ENCODE results near the gene FYCO1.

FYCO1 gene

GRCh38 chr3:45878124-45878523, 117.5 kb downstream of the FYCO1 start:
- H3K4me3 ChIP-seq (ENCODE audit: insufficient read depth, low read depth, low read length), result no peak overlapping the region
- 86 to 92% methylated on average over 2 of the region's 2 CpGs for WGBS, 2 experiments
- H3K27me3 ChIP-seq (ENCODE audit: control insufficient read depth, insufficient read depth, low read length, poor library complexity, severe bottlenecking), result no peaks in the 10 kb centered on the region
- no peaks in the 10 kb centered on the region for H3K9me3 ChIP-seq (ENCODE audit: control insufficient read depth, low read length)
- no peaks in the 10 kb centered on the region for H3K4me1 ChIP-seq (ENCODE audit: control insufficient read depth, insufficient read depth, low read length)
- no peaks in the 10 kb centered on the region for H3K36me3 ChIP-seq (ENCODE audit: control insufficient read depth, insufficient read depth, low read length)
- no peak overlapping the region for H3K27ac ChIP-seq (ENCODE audit: insufficient read depth, low read depth, low read length, poor library complexity, severe bottlenecking)

GRCh38 chr3:45874677-45875346, 120.8 kb downstream of the FYCO1 start:
- Histone ChIP-seq H3K4me3 (ENCODE audit: insufficient read depth, low read depth, low read length) (no peak overlapping the region), H3K27me3 (ENCODE audit: control insufficient read depth, insufficient read depth, low read length, poor library complexity, severe bottlenecking) (no peaks in the 10 kb centered on the region), H3K27ac (ENCODE audit: insufficient read depth, low read depth, low read length, poor library complexity, severe bottlenecking) (no peak overlapping the region), H3K9me3 (ENCODE audit: control insufficient read depth, low read length) (no peaks in the 10 kb centered on the region), H3K36me3 (ENCODE audit: control insufficient read depth, insufficient read depth, low read length) (no peaks in the 10 kb centered on the region), H3K4me1 (ENCODE audit: control insufficient read depth, insufficient read depth, low read length) (no peaks in the 10 kb centered on the region)
- WGBS, 2 experiments, result 87 to 96% methylated on average over 4 to 5 of the region's 5 CpGs

- Histone ChIP-seq H3K4me3 (ENCODE audit: insufficient read depth, low read depth, low read length) (no peak overlapping the region), H3K4me1 (ENCODE audit: control insufficient read depth, insufficient read depth, low read length) (no peaks in the 10 kb centered on the region), H3K36me3 (ENCODE audit: control insufficient read depth, insufficient read depth, low read length) (no peaks in the 10 kb centered on the region), H3K27ac (ENCODE audit: insufficient read depth, low read depth, low read length, poor library complexity, severe bottlenecking) (no peak overlapping the region), H3K27me3 (ENCODE audit: control insufficient read depth, insufficient read depth, low read length, poor library complexity, severe bottlenecking) (no peaks in the 10 kb centered on the region), H3K9me3 (ENCODE audit: control insufficient read depth, low read length) (no peaks in the 10 kb centered on the region)
- 91 to 92% methylated on average over 4 of the region's 4 CpGs for WGBS, 2 experiments
These were observed 122.0 kb downstream of the FYCO1 start for GRCh38 chr3:45873638-45874037.

- Histone ChIP-seq H3K27me3 (ENCODE audit: control insufficient read depth, insufficient read depth, low read length, poor library complexity, severe bottlenecking) (no peaks in the 10 kb centered on the region), H3K36me3 (ENCODE audit: control insufficient read depth, insufficient read depth, low read length) (no peaks in the 10 kb centered on the region), H3K4me3 (ENCODE audit: insufficient read depth, low read depth, low read length) (no peak overlapping the region), H3K4me1 (ENCODE audit: control insufficient read depth, insufficient read depth, low read length) (no peaks in the 10 kb centered on the region), H3K9me3 (ENCODE audit: control insufficient read depth, low read length) (no peaks in the 10 kb centered on the region), H3K27ac (ENCODE audit: insufficient read depth, low read depth, low read length, poor library complexity, severe bottlenecking) (no peak overlapping the region)
These were observed 122.6 kb downstream of the FYCO1 start for GRCh38 chr3:45873036-45873435.

- WGBS, 2 experiments, result 77 to 80% methylated on average over 2 of the region's 2 CpGs
- Histone ChIP-seq H3K27me3 (ENCODE audit: control insufficient read depth, insufficient read depth, low read length, poor library complexity, severe bottlenecking) (no peaks in the 10 kb centered on the region), H3K9me3 (ENCODE audit: control insufficient read depth, low read length) (no peaks in the 10 kb centered on the region), H3K27ac (ENCODE audit: insufficient read depth, low read depth, low read length, poor library complexity, severe bottlenecking) (no peak overlapping the region), H3K4me1 (ENCODE audit: control insufficient read depth, insufficient read depth, low read length) (no peaks in the 10 kb centered on the region), H3K4me3 (ENCODE audit: insufficient read depth, low read depth, low read length) (no peak overlapping the region), H3K36me3 (ENCODE audit: control insufficient read depth, insufficient read depth, low read length) (no peaks in the 10 kb centered on the region)
These were observed 123.1 kb downstream of the FYCO1 start for GRCh38 chr3:45872569-45872968.

GRCh38 chr3:45871780-45872179, 123.8 kb downstream of the FYCO1 start:
- Histone ChIP-seq H3K27me3 (ENCODE audit: control insufficient read depth, insufficient read depth, low read length, poor library complexity, severe bottlenecking) (no peaks in the 10 kb centered on the region), H3K4me1 (ENCODE audit: control insufficient read depth, insufficient read depth, low read length) (no peaks in the 10 kb centered on the region), H3K36me3 (ENCODE audit: control insufficient read depth, insufficient read depth, low read length) (no peaks in the 10 kb centered on the region), H3K9me3 (ENCODE audit: control insufficient read depth, low read length) (no peaks in the 10 kb centered on the region), H3K4me3 (ENCODE audit: insufficient read depth, low read depth, low read length) (no peak overlapping the region), H3K27ac (ENCODE audit: insufficient read depth, low read depth, low read length, poor library complexity, severe bottlenecking) (no peak overlapping the region)
- 85 to 88% methylated on average over 6 of the region's 6 CpGs for WGBS, 2 experiments

GRCh38 chr3:45870099-45870498, 125.5 kb downstream of the FYCO1 start:
- WGBS, 2 experiments, result 85 to 88% methylated on average over 4 of the region's 4 CpGs
- H3K27me3 ChIP-seq (ENCODE audit: control insufficient read depth, insufficient read depth, low read length, poor library complexity, severe bottlenecking), result no peaks in the 10 kb centered on the region
- H3K36me3 ChIP-seq (ENCODE audit: control insufficient read depth, insufficient read depth, low read length), result no peaks in the 10 kb centered on the region
- no peaks in the 10 kb centered on the region for H3K4me1 ChIP-seq (ENCODE audit: control insufficient read depth, insufficient read depth, low read length)
- no peak overlapping the region for H3K27ac ChIP-seq (ENCODE audit: insufficient read depth, low read depth, low read length, poor library complexity, severe bottlenecking)
- H3K4me3 ChIP-seq (ENCODE audit: insufficient read depth, low read depth, low read length), result no peak overlapping the region
- H3K9me3 ChIP-seq (ENCODE audit: control insufficient read depth, low read length), result no peaks in the 10 kb centered on the region

- Histone ChIP-seq H3K27me3 (ENCODE audit: control insufficient read depth, insufficient read depth, low read length, poor library complexity, severe bottlenecking) (no peaks in the 10 kb centered on the region), H3K9me3 (ENCODE audit: control insufficient read depth, low read length) (no peaks in the 10 kb centered on the region), H3K4me3 (ENCODE audit: insufficient read depth, low read depth, low read length) (no peak overlapping the region), H3K27ac (ENCODE audit: insufficient read depth, low read depth, low read length, poor library complexity, severe bottlenecking) (no peak overlapping the region), H3K4me1 (ENCODE audit: control insufficient read depth, insufficient read depth, low read length) (no peaks in the 10 kb centered on the region), H3K36me3 (ENCODE audit: control insufficient read depth, insufficient read depth, low read length) (no peaks in the 10 kb centered on the region)
- 85 to 94% methylated on average over 2 to 3 of the region's 3 CpGs for WGBS, 2 experiments
These were observed 126.0 kb downstream of the FYCO1 start for GRCh38 chr3:45869638-45870037.

- Histone ChIP-seq H3K27me3 (ENCODE audit: control insufficient read depth, insufficient read depth, low read length, poor library complexity, severe bottlenecking) (no peaks in the 10 kb centered on the region), H3K27ac (ENCODE audit: insufficient read depth, low read depth, low read length, poor library complexity, severe bottlenecking) (no peak overlapping the region), H3K9me3 (ENCODE audit: control insufficient read depth, low read length) (no peaks in the 10 kb centered on the region), H3K36me3 (ENCODE audit: control insufficient read depth, insufficient read depth, low read length) (no peaks in the 10 kb centered on the region), H3K4me3 (ENCODE audit: insufficient read depth, low read depth, low read length) (no peak overlapping the region), H3K4me1 (ENCODE audit: control insufficient read depth, insufficient read depth, low read length) (no peaks in the 10 kb centered on the region)
- WGBS, 2 experiments, result 83 to 84% methylated on average over 2 of the region's 2 CpGs
These were observed 127.0 kb downstream of the FYCO1 start for GRCh38 chr3:45868650-45869049.

- WGBS, 2 experiments, result 90 to 97% methylated on average over 2 of the region's 2 CpGs
- Histone ChIP-seq H3K4me3 (ENCODE audit: insufficient read depth, low read depth, low read length) (no peak overlapping the region), H3K27me3 (ENCODE audit: control insufficient read depth, insufficient read depth, low read length, poor library complexity, severe bottlenecking) (no peaks in the 10 kb centered on the region), H3K36me3 (ENCODE audit: control insufficient read depth, insufficient read depth, low read length) (no peaks in the 10 kb centered on the region), H3K9me3 (ENCODE audit: control insufficient read depth, low read length) (no peaks in the 10 kb centered on the region), H3K27ac (ENCODE audit: insufficient read depth, low read depth, low read length, poor library complexity, severe bottlenecking) (no peak overlapping the region), H3K4me1 (ENCODE audit: control insufficient read depth, insufficient read depth, low read length) (no peaks in the 10 kb centered on the region)
These were observed 127.4 kb downstream of the FYCO1 start for GRCh38 chr3:45868213-45868612.

Measured in ectodermal cell (in vitro differentiated cells).